ENCODE results near the gene NOC4L.

- TF ChIP-seq CTCF (IDR thresholded peaks at IDR 0.05) (no peak), POLR2A (IDR thresholded peaks at IDR 0.05) (no peak)
These were observed 17.7 kb downstream of the NOC4L start for GRCh38 chr12:132161796-132162507.

Measured in right lobe of liver (tissue), 4 donors.